ENCODE results near the gene TMEM200C.

TMEM200C gene

GRCh38 chr18:5895299-5895875 is at the start of gene TMEM200C:
TSS of gene TMEM200C (minus strand) at chr18:5895522. CDS start at chr18:5892063, 3,459 bp downstream.
- no peak for DNase-seq

GRCh38 chr18:5944448-5944847 is 49.1 kb upstream of the TMEM200C start:
- no peak for DNase-seq

GRCh38 chr18:5943514-5943913 is 48.2 kb upstream of the TMEM200C start:
- no peak for DNase-seq

GRCh38 chr18:5942591-5942990 is 47.3 kb upstream of the TMEM200C start:
- DNase-seq = no peak

- DNase-seq = no peak
Observed at GRCh38 chr18:5941890-5942289, 46.6 kb upstream of the TMEM200C start.

- DNase-seq = no peak
Observed at GRCh38 chr18:5939801-5940667, 44.7 kb upstream of the TMEM200C start.

GRCh38 chr18:5937795-5938194 is 42.5 kb upstream of the TMEM200C start:
- no peak for DNase-seq

- DNase-seq = no peak
Observed at GRCh38 chr18:5937121-5937520, 41.8 kb upstream of the TMEM200C start.

- no peak for DNase-seq
Observed at GRCh38 chr18:5930789-5931188, 35.5 kb upstream of the TMEM200C start.

- DNase-seq = no peak
Observed at GRCh38 chr18:5918205-5918858, 23.0 kb upstream of the TMEM200C start.

- DNase-seq = no peak
Observed at GRCh38 chr18:5914951-5915350, 19.6 kb upstream of the TMEM200C start.

GRCh38 chr18:5914016-5914415 is 18.7 kb upstream of the TMEM200C start:
- no peak for DNase-seq

- DNase-seq = peak; percentile 3 to 47
Observed at GRCh38 chr18:5912566-5912965, 17.2 kb upstream of the TMEM200C start.

- no peak for DNase-seq
Observed at GRCh38 chr18:5909125-5909524, 13.8 kb upstream of the TMEM200C start.

GRCh38 chr18:5903386-5903785 is 8.1 kb upstream of the TMEM200C start:
- no peak for DNase-seq

- DNase-seq = no peak
Observed at GRCh38 chr18:5900262-5900661, 4.9 kb upstream of the TMEM200C start.

- no peak for DNase-seq
Observed at GRCh38 chr18:5899835-5900234, 4.5 kb upstream of the TMEM200C start.

- DNase-seq = peak; percentile 1
Observed at GRCh38 chr18:5895876-5896740, 786 bp upstream of the TMEM200C start.

- DNase-seq = no peak
Observed at GRCh38 chr18:5894611-5895298, 567 bp downstream of the TMEM200C start.

GRCh38 chr18:5893956-5894610 is 1.2 kb downstream of the TMEM200C start:
- no peak for DNase-seq

- peak in 1 of 2 donors; percentile 23 for DNase-seq
Observed at GRCh38 chr18:5892823-5893431, 2.4 kb downstream of the TMEM200C start.

Measured in inflammatory macrophage treated with lipopolysaccharide for 1 hour (primary cell).